Measurements from ENCODE around the gene NOP10. TPM values are rescaled to one million over a fixed set of nuclear protein-coding genes. Genes with fewer than 3 reads are reported as not detected.
"Not testable (repeated sequence)": the region's sequence is repeated elsewhere in the genome, so short reads cannot be mapped to it uniquely, and the experiment has no call there.

The NOP10 gene
- total RNA-seq, 1 donor from 2014 or later, result 116 TPM

GRCh38 chr15:34358948-34359347 lies 16.0 kb upstream of the NOP10 start:
- DNase-seq (ENCODE audit: low spot score), result no peak

GRCh38 chr15:34358367-34358766 lies 15.4 kb upstream of the NOP10 start:
- no peak for DNase-seq (ENCODE audit: low spot score)

DNA sequence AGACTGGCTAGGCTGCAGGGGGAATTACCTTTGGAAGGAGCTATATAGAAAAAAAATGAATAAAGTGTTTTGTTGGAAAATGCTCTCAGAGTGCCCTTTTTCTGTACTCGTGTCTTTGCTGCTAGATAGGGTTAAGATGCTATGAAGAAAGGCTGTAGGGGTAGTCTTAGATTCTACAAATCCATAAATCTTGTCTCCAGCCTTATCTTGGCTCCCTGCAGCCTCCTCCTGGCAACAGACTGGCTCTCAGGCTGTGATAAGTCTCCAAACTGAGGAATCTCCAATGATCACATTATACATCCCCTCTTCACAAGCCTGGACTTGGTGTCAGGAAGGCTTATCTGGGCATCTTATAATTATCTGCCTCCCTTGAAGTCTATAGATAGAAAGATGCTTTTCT lies 14.7 kb upstream of the NOP10 start:
- DNase-seq (ENCODE audit: low spot score), result no peak

DNA sequence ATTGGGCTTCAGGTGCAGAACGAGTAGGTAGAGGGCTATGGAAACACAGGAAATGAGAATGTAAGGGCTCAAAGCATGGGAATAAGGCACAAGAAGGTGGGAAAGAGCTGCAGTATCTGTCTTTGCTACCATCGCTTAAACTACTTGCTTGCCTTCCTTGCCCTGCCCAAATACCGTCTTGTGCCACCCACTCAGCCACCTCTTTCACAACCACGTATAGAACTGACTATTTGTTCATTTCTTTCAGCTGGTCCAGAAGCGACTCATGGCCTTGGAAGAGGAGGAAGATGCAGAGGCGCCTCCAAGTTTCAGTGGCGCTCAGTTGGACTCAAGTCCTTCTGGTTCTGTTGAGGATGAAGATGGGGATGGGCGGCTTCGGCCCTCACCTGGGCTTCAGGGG lies 12.3 kb upstream of the NOP10 start:
- DNase-seq (ENCODE audit: low spot score), result no peak

- no peak for DNase-seq (ENCODE audit: low spot score)
Measured at GRCh38 chr15:34354286-34354685, 11.3 kb upstream of the NOP10 start.

DNA sequence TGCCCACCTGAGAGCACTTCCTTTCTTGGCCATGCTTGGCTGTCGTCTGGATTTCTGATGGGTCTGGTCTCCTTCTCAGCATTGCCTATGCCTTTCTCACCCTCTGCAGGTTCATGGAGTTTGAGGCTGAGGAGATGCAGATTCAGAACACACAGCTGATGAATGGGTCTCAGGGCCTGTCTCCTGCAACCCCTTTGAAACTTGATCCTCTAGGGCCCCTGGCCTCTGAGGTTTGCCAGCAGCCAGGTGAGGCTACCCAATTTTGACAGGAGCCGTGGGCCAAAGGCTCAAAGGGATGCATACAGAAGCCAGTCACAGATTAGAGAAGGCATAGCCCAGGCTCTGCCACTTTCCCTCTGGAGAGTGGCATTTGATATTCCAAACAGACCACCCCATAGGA lies 10.7 kb upstream of the NOP10 start:
- no peak for DNase-seq (ENCODE audit: low spot score)

DNA sequence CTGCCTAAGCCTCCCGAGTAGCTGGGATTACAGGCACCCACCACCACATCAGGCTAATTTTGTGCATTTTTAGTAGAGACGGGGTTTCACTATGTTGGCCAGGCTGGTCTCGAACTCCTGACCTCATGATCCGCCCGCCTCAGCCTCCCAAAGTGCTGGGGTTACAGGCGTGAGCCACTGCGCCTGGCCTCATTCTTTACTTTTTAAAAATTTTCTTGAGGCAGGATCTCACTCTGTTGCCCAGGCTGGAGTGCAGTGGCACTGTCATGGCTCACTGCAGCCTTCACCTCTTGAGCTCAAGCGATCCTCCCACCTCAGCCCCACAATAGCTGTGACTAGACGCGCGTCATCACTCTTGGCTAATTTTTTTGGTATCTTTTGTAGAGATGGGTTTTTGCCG lies 10.1 kb upstream of the NOP10 start:
- DNase-seq (ENCODE audit: low spot score), result not testable (repeated sequence)

DNA sequence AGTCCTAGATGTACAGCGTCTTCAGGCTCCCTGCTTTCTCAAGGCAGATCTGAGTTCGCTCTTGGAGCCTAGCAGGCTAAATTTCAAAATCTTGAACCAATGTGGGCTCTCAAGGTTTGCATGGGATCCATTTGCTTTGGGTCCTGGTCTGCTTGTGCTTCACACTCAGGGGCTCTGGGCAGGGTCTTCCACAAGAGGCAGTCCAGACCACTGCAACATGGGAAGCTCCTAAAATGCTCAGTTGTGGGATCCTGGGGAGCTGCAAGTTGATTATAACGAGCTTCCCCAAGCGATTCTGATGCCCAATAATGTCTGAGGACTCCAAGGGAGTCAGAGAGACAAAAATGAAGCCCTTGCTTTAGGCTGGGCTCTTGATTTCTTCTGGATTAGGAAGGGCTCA lies 6.8 kb upstream of the NOP10 start:
- no peak for DNase-seq (ENCODE audit: low spot score)

DNA sequence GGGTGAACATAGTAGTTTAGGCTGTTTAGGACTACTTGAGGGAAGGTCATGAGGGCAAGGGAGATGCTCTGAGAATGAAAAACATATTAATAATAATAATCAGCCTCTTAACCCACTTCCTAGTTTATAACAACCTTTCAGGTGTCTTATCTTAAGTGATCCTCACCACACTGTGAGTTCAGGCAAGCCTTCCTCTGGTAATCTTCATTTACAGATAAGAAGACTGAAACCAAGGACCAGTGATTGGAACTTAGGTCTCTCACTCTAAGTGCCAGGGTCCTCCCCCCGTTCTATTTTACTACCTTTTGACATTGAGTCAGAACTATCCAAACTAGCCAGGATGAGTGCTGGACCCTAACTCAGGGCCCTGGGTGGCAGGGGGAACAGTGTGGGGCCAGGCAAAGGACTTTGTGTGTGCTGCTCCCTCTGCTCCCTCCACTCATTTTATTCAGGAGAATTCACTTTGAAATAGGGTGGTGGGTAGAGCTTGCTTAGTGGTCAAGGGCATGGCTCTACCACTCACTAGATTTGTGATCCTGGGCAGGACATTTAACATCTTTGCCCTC lies 5.9 kb upstream of the NOP10 start:
- no peak for DNase-seq (ENCODE audit: low spot score)

- DNase-seq (ENCODE audit: low spot score), result no peak
Measured at GRCh38 chr15:34347951-34348638, 5.2 kb upstream of the NOP10 start.

DNA sequence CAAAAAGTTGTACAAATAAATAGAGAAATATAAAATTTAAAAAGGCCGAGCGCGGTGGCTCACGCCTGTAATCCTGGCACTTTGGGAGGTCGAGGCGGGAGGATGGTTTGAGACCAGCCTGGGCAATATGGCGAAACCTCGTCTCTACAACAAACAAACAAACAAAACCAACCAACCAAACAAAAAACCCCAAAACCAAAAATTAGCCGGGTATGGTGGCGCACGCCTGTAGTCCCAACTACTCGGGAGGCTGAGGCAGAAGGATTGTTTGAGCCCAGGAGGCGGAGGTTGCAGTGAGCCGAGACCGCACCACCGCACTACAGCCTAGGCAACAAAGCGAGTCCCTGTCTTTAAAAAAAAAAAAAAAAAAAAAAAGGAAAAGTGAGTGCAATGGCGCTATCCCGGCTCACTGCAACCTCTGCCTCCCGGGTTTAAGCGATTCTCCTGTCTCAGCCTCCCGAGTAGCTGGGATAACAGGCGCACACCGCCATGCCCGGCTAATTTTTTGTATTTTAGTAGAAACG lies 661 bp downstream of the NOP10 start:
- not testable (repeated sequence) for DNase-seq (ENCODE audit: low spot score)

- DNase-seq (ENCODE audit: low spot score), result no peak
Measured at GRCh38 chr15:34341381-34342212, 1.3 kb downstream of the NOP10 start.

DNA sequence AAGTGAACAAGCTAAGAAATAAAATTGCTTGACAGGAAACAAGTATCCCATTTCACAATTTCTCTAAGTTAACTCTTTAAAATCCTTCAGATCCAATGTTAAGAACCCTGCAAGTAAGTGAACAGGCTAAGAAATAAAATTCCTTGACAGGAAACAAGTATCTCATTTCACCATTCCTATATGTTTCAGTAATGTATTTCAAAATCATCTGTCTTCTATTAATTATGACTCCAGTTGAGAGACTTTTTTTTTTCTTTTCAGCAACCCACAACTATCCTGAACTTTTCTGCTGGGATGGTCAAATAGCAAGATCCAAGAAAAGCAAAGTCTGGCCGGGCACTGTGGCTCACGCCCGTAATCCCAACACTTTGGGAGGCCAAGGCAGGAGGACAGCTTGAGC lies 3.0 kb downstream of the NOP10 start:
- DNase-seq (ENCODE audit: low spot score), result no peak

GRCh38 chr15:34338347-34338746 lies 4.6 kb downstream of the NOP10 start:
- DNase-seq (ENCODE audit: low spot score), result no peak

- peak; percentile 91 for DNase-seq (ENCODE audit: low spot score)
Measured at GRCh38 chr15:34337557-34338306, 5.2 kb downstream of the NOP10 start, which contains the start of gene SLC12A6. Gene SLC12A6, minus strand, starts transcription at chr15:34337781. Its CDS starts 1,101 bp downstream, at chr15:34336680.

DNA sequence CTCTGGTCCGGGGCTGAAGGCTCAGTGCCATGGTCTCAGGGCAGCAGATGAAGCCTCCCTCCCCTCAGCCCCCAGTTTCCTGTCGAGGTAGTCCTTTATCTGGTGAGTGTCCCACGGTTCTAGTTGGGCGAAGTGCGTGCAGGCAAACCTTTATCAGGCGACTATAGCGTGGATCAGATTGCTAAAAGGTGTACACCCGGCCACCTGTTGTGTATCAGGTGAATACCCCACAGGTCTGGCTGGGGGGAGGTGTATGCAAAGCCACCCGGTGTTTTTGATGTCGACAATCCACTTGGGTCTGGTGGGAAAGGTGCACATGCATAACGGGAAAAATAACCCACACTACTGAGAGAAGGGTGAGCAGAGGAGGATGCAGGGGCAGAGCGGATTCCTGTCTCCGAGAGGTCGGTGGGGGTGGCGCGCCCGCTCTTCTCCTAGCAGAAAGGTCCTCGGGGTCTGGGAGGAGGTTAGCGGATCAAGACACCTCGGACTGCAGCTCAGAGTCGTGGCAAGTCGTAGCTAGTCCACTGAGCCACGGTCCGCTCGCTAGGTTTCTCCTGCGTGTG lies 5.9 kb downstream of the NOP10 start:
- DNase-seq (ENCODE audit: low spot score), result no peak

DNA sequence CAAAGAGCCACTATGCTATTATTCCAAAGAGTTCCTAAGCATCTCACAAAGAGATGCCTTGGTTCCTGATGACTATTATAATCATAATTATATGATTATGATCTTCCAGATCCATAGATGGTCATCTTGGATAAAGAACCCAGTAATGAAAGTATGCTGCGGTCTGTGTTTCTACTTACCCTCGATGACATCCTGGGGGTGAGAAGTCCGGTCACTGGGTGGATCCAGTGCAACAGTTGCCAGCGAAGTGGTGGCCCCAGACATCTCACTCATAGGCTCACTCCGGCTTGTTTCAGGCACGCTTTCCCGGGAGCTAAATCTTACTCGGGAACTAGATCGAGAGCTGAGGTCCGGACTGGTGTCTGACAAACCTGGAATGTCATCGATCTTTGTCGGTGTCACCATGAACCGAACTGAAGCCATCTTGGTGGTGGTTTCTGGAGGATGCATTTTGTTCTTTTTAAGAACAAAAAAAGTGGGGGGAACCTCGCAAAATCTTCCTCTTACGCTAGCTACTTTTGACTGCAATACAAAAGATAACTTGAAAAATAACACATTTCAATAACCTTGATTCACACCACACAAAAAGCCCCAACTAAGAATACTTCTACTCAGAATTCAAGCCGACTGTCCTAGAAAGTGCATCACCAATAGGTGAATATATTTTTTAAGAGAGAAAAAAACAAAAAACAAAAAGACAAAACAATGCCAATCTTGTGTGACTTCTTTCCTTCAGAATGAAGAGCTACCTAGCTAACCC lies 6.5 kb downstream of the NOP10 start:
- no peak for DNase-seq (ENCODE audit: low spot score)

DNA sequence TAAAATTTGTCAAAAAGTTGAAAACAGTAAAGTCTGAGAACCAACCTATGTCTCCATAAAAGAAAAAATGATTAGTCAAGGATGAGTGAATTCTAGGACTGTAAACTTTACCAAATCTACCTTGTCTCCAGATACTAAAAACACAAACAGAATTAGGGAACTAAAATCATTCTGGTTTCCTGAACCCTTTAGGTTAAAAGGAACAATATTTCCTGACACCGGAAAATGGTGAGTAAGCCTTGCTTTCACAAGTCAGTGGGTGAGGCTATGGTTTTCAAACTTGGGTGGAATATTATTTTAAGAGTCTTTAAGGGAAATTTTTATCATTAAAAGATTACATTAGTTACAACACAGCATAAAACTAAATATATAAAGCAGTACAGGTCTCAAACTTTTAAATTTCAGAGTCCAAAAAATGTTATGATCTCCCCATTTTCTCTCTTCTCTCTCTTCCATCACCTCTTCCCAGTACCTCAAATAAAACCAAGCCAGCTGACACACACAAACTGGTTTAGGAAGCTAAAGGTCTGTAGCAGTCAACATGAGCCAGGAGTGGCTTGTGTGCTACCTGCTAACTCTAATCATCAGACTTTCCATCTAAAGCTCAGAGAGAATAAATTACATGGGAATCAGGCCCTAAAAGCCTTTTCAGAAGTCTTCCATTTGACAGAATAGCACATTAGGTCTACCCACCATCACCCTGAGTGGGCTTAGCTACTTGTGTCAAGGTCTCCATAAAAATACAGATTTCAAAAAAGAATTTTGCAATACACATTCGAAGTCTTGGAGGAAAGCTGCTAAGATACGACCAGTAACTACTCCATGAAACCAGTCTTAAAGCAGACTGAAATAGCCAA lies 7.5 kb downstream of the NOP10 start:
- DNase-seq (ENCODE audit: low spot score), result no peak

DNA sequence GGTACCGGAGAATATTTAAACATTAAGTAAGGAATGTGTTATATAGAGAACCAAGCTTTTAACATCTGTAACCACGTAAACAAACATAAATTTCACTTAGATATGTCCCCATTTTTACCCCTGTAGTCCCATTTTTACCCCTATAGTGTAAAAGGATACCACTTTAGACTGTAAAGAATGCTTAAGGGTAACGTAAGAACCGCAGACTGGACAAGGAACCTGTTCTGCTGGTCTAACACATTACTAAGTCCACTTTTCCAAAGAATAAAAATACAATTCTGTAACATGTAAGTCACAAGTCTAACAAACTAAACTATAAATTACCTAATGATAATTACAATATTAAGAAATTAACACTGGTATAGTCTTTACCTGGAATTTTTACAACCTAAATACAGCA lies 8.3 kb downstream of the NOP10 start:
- no peak for DNase-seq (ENCODE audit: low spot score)

Measured in mucosa of gallbladder (tissue), 1 donor.